ENCODE measurements around the gene DNAJC17. TPM values are rescaled to one million over a fixed set of nuclear protein-coding genes. Genes with fewer than 3 reads are reported as not detected.

DNAJC17 gene
- total and polyA plus RNA-seq, 4 donors = 36.5 to 76.5 (median 44.1) TPM

- Histone ChIP-seq H3K4me3 (no peak overlapping the region), H3K36me3 (ENCODE audit: control insufficient read depth in 4 of 4, insufficient read depth in 4 of 4, low read length in 4 of 4) (peaks cover 14 to 50% (median 37%) of the 10 kb centered on the region in 4 donors), H3K9ac (ENCODE audit: insufficient read depth in 1 of 2, low read length in 2 of 2) (no peak overlapping the region), H3K27me3 (ENCODE audit: control insufficient read depth in 3 of 3, insufficient read depth in 3 of 3, low read length in 2 of 3) (no peaks in the 10 kb centered on the region), H3K4me1 (ENCODE audit: control insufficient read depth in 5 of 5, insufficient read depth in 5 of 5, low read length in 5 of 5) (peaks cover 0 to 7% (median 0%) of the 10 kb centered on the region in 5 donors), H3K27ac (ENCODE audit: low read depth in 1 of 2, low read length in 1 of 2) (no peak overlapping the region), H3K9me3 (ENCODE audit: control insufficient read depth in 4 of 4, insufficient read depth in 3 of 4, low read length in 3 of 4) (no peaks in the 10 kb centered on the region)
- no peak for TF ChIP-seq CTCF (IDR thresholded peaks at IDR 0.05; ENCODE audit: control extremely low read depth, extremely low read depth)
- WGBS, 2 donors = 86 to 94% methylated on average over 8 of the region's 8 CpGs
- no peak for ATAC-seq (ENCODE audit: insufficient read depth, low FRiP score)
- no peak for DNase-seq
Observed at GRCh38 chr15:40773496-40773895, 33.8 kb downstream of the DNAJC17 start.

GRCh38 chr15:40772014-40772413, 35.3 kb downstream of the DNAJC17 start:
- no peaks in the 10 kb centered on the region for H3K27me3 ChIP-seq (ENCODE audit: control insufficient read depth in 3 of 3, insufficient read depth in 3 of 3, low read length in 2 of 3)
- H3K36me3 ChIP-seq (ENCODE audit: control insufficient read depth in 4 of 4, insufficient read depth in 4 of 4, low read length in 4 of 4) = peaks cover 14 to 53% (median 33%) of the 10 kb centered on the region in 4 donors
- H3K9me3 ChIP-seq (ENCODE audit: control insufficient read depth in 4 of 4, insufficient read depth in 3 of 4, low read length in 3 of 4) = no peaks in the 10 kb centered on the region
- DNase-seq (no peak), ATAC-seq (ENCODE audit: insufficient read depth, low FRiP score) (no peak)
- no peak overlapping the region for H3K9ac ChIP-seq (ENCODE audit: insufficient read depth in 1 of 2, low read length in 2 of 2)
- no peak overlapping the region for H3K4me3 ChIP-seq
- peaks cover 0 to 7% (median 0%) of the 10 kb centered on the region in 5 donors for H3K4me1 ChIP-seq (ENCODE audit: control insufficient read depth in 5 of 5, insufficient read depth in 5 of 5, low read length in 5 of 5)
- WGBS, 2 donors = 93 to 94% methylated on average over 13 of the region's 13 CpGs
- no peak for TF ChIP-seq CTCF (IDR thresholded peaks at IDR 0.05; ENCODE audit: control extremely low read depth, extremely low read depth)
- H3K27ac ChIP-seq (ENCODE audit: low read depth in 1 of 2, low read length in 1 of 2) = no peak overlapping the region

GRCh38 chr15:40771242-40771641, 36.0 kb downstream of the DNAJC17 start:
- no peak overlapping the region for H3K4me3 ChIP-seq
- no peaks in the 10 kb centered on the region for H3K27me3 ChIP-seq (ENCODE audit: control insufficient read depth in 3 of 3, insufficient read depth in 3 of 3, low read length in 2 of 3)
- 95 to 100% methylated on average over 5 of the region's 5 CpGs for WGBS, 2 donors
- ATAC-seq (ENCODE audit: insufficient read depth, low FRiP score) (no peak), DNase-seq (no peak)
- H3K4me1 ChIP-seq (ENCODE audit: control insufficient read depth in 5 of 5, insufficient read depth in 5 of 5, low read length in 5 of 5) = peaks cover 0 to 4% (median 0%) of the 10 kb centered on the region in 5 donors
- no peaks in the 10 kb centered on the region for H3K9me3 ChIP-seq (ENCODE audit: control insufficient read depth in 4 of 4, insufficient read depth in 3 of 4, low read length in 3 of 4)
- peaks cover 14 to 48% (median 28%) of the 10 kb centered on the region in 4 donors for H3K36me3 ChIP-seq (ENCODE audit: control insufficient read depth in 4 of 4, insufficient read depth in 4 of 4, low read length in 4 of 4)
- no peak for TF ChIP-seq CTCF (IDR thresholded peaks at IDR 0.05; ENCODE audit: control extremely low read depth, extremely low read depth)
- no peak overlapping the region for H3K9ac ChIP-seq (ENCODE audit: insufficient read depth in 1 of 2, low read length in 2 of 2)
- no peak overlapping the region for H3K27ac ChIP-seq (ENCODE audit: low read depth in 1 of 2, low read length in 1 of 2)

- peak overlapping the region in 1 of 2 donors; percentile 48 for H3K27ac ChIP-seq (ENCODE audit: low read depth in 1 of 2, low read length in 1 of 2)
- H3K4me1 ChIP-seq (ENCODE audit: control insufficient read depth in 5 of 5, insufficient read depth in 5 of 5, low read length in 5 of 5) = peaks cover 0 to 8% (median 0%) of the 10 kb centered on the region in 5 donors
- WGBS, 2 donors = 68 to 78% methylated on average over 17 of the region's 17 CpGs
- H3K27me3 ChIP-seq (ENCODE audit: control insufficient read depth in 3 of 3, insufficient read depth in 3 of 3, low read length in 2 of 3) = no peaks in the 10 kb centered on the region
- H3K9ac ChIP-seq (ENCODE audit: insufficient read depth in 1 of 2, low read length in 2 of 2) = no peak overlapping the region
- peaks cover 13 to 38% (median 23%) of the 10 kb centered on the region in 4 donors for H3K36me3 ChIP-seq (ENCODE audit: control insufficient read depth in 4 of 4, insufficient read depth in 4 of 4, low read length in 4 of 4)
- no peak for TF ChIP-seq CTCF (IDR thresholded peaks at IDR 0.05; ENCODE audit: control extremely low read depth, extremely low read depth)
- H3K4me3 ChIP-seq = no peak overlapping the region
- H3K9me3 ChIP-seq (ENCODE audit: control insufficient read depth in 4 of 4, insufficient read depth in 3 of 4, low read length in 3 of 4) = no peaks in the 10 kb centered on the region
- DNase-seq (no peak), ATAC-seq (ENCODE audit: insufficient read depth, low FRiP score) (no peak)
Observed at GRCh38 chr15:40770147-40770721, 37.0 kb downstream of the DNAJC17 start.
